SJCRH30 (cell line): Measurements from ENCODE around the gene ZSCAN5A. TPM values are rescaled to one million over a fixed set of nuclear protein-coding genes. Genes with fewer than 3 reads are reported as not detected.
"Not testable (repeated sequence)": the region's sequence is repeated elsewhere in the genome, so short reads cannot be mapped to it uniquely, and the experiment has no call there.

ENCODE experiments used
- DNase-seq, 2 experiments: peaks; one replicate each; pipeline ENCODE4 v3.0.0-alpha.2; 2015 to 2020
- H3K27ac ChIP-seq: fragments of 250-450 bp; sonication (Bioruptor Pico); 2 replicates; pipeline ENCODE4 v1.5.1; 2020; ENCODE audit warnings: mild to moderate bottlenecking, moderate library complexity
- H3K27me3 ChIP-seq: fragments of 250-450 bp; sonication (Bioruptor Pico); 2 replicates; pipeline ENCODE4 v1.5.1; 2020; ENCODE audit warnings: mild to moderate bottlenecking, moderate library complexity
- H3K36me3 ChIP-seq: fragments of 250-450 bp; sonication (Bioruptor Pico); 2 replicates; pipeline ENCODE4 v1.5.1; 2020; ENCODE audit warnings: mild to moderate bottlenecking, moderate library complexity
- H3K4me1 ChIP-seq: fragments of 250-450 bp; sonication (Bioruptor Pico); 2 replicates; pipeline ENCODE4 v1.5.1; 2020; ENCODE audit warnings: mild to moderate bottlenecking, moderate library complexity
- H3K4me3 ChIP-seq: fragments of 250-450 bp; sonication (Bioruptor Pico); 2 replicates; pipeline ENCODE4 v1.5.1; 2020; ENCODE audit warnings: mild to moderate bottlenecking, moderate library complexity
- H3K9me3 ChIP-seq: fragments of 250-450 bp; sonication (Bioruptor Pico); replicated peaks from 2 replicates; pipeline ENCODE4 v1.5.1; 2020; ENCODE audit warnings: mild to moderate bottlenecking, moderate library complexity
- total RNA-seq: library from RNA; depleted of rRNA; stranded (reverse); fragments of >200 nt; shearing (Covaris generic); gene quantifications from 2 replicates; pipeline ENCODE4 v1.2.3, GENCODE V29; 2014

Gene ZSCAN5A
- total RNA-seq, 1 experiment from 2014 or later = 7.8 TPM

- H3K4me1 ChIP-seq = no peaks in the 10 kb centered on the region
These were observed 92.8 kb downstream of the ZSCAN5A start for GRCh38 chr19:56221851-56222250.

GRCh38 chr19:56221442-56221841 lies 93.2 kb downstream of the ZSCAN5A start:
- H3K9me3 ChIP-seq, DNase-seq, H3K36me3 ChIP-seq: not testable (repeated sequence)

More at GRCh38 chr19:56221851-56222250, 92.8 kb downstream of the ZSCAN5A start:
- H3K36me3 ChIP-seq = no peaks in the 10 kb centered on the region
- H3K27ac ChIP-seq = no peak overlapping the region
- no peak for DNase-seq
- H3K9me3 ChIP-seq = no peaks in the 10 kb centered on the region
- no peaks in the 10 kb centered on the region for H3K27me3 ChIP-seq
- no peak overlapping the region for H3K4me3 ChIP-seq

GRCh38 chr19:56218961-56219360 lies 95.7 kb downstream of the ZSCAN5A start:
- Histone ChIP-seq H3K4me3 (no peak overlapping the region), H3K27me3 (no peaks in the 10 kb centered on the region), H3K27ac (no peak overlapping the region), H3K4me1 (no peaks in the 10 kb centered on the region), H3K9me3 (no peaks in the 10 kb centered on the region), H3K36me3 (no peaks in the 10 kb centered on the region)
- DNase-seq = no peak

More at GRCh38 chr19:56221442-56221841, 93.2 kb downstream of the ZSCAN5A start:
- H3K4me1 ChIP-seq, H3K27me3 ChIP-seq, H3K27ac ChIP-seq, H3K4me3 ChIP-seq: not testable (repeated sequence)

GRCh38 chr19:56217039-56217949 lies 97.3 kb downstream of the ZSCAN5A start:
- no peaks in the 10 kb centered on the region for H3K36me3 ChIP-seq
- H3K27ac ChIP-seq = no peak overlapping the region
- H3K9me3 ChIP-seq = no peaks in the 10 kb centered on the region
- no peaks in the 10 kb centered on the region for H3K4me1 ChIP-seq
- H3K4me3 ChIP-seq = no peak overlapping the region
- no peaks in the 10 kb centered on the region for H3K27me3 ChIP-seq
- no peak for DNase-seq

- H3K4me1 ChIP-seq = no peaks in the 10 kb centered on the region
- H3K27ac ChIP-seq = no peak overlapping the region
- no peak overlapping the region for H3K4me3 ChIP-seq
- no peaks in the 10 kb centered on the region for H3K36me3 ChIP-seq
- DNase-seq = no peak
- no peaks in the 10 kb centered on the region for H3K9me3 ChIP-seq
- H3K27me3 ChIP-seq = no peaks in the 10 kb centered on the region
These were observed 102.9 kb downstream of the ZSCAN5A start for GRCh38 chr19:56211718-56212117.

GRCh38 chr19:56210036-56210435 lies 104.6 kb downstream of the ZSCAN5A start:
- H3K4me1 ChIP-seq = not testable (repeated sequence)

GRCh38 chr19:56209091-56209490 lies 105.5 kb downstream of the ZSCAN5A start:
- no peak for DNase-seq
- Histone ChIP-seq H3K4me1 (no peaks in the 10 kb centered on the region), H3K36me3 (no peaks in the 10 kb centered on the region), H3K27ac (no peak overlapping the region), H3K9me3 (no peaks in the 10 kb centered on the region), H3K4me3 (no peak overlapping the region), H3K27me3 (no peaks in the 10 kb centered on the region)

More at GRCh38 chr19:56210036-56210435, 104.6 kb downstream of the ZSCAN5A start:
- not testable (repeated sequence) for DNase-seq, H3K9me3 ChIP-seq, H3K27me3 ChIP-seq, H3K4me3 ChIP-seq, H3K27ac ChIP-seq, H3K36me3 ChIP-seq

GRCh38 chr19:56207581-56207980 lies 107.1 kb downstream of the ZSCAN5A start:
- not testable (repeated sequence) for H3K4me1 ChIP-seq, DNase-seq, H3K9me3 ChIP-seq, H3K27ac ChIP-seq, H3K27me3 ChIP-seq, H3K4me3 ChIP-seq, H3K36me3 ChIP-seq

GRCh38 chr19:56201973-56202372 lies 112.7 kb downstream of the ZSCAN5A start, which contains the start of gene ZSCAN5C:
Gene ZSCAN5C (plus strand): TSS chr19:56202273. CDS start chr19:56205914, 3,641 bp downstream.
- H3K4me3 ChIP-seq = no peak within 1 kb of the TSS
- H3K4me1 ChIP-seq = no peaks in the 10 kb centered on the region
- H3K27me3 ChIP-seq = no peaks in the 10 kb centered on the region
- DNase-seq = no peak
- H3K36me3 ChIP-seq = no peaks in the 10 kb centered on the region
- no peaks in the 10 kb centered on the region for H3K9me3 ChIP-seq
- H3K27ac ChIP-seq = no peak within 1 kb of the TSS

GRCh38 chr19:56199687-56200086 lies 115.0 kb downstream of the ZSCAN5A start:
- no peak overlapping the region for H3K27ac ChIP-seq
- H3K9me3 ChIP-seq = no peaks in the 10 kb centered on the region
- no peaks in the 10 kb centered on the region for H3K4me1 ChIP-seq
- no peak for DNase-seq
- H3K36me3 ChIP-seq = no peaks in the 10 kb centered on the region
- H3K4me3 ChIP-seq = no peak overlapping the region
- no peaks in the 10 kb centered on the region for H3K27me3 ChIP-seq

- H3K9me3 ChIP-seq, DNase-seq, H3K4me1 ChIP-seq, H3K27me3 ChIP-seq, H3K27ac ChIP-seq, H3K36me3 ChIP-seq, H3K4me3 ChIP-seq: not testable (repeated sequence)
These were observed 117.0 kb downstream of the ZSCAN5A start, which contains the start of gene ZSCAN5B for GRCh38 chr19:56197646-56198045. Gene ZSCAN5B (minus strand): TSS chr19:56197783. CDS start chr19:56193052, 4,731 bp downstream.

GRCh38 chr19:56193981-56194640 lies 120.5 kb downstream of the ZSCAN5A start:
- Histone ChIP-seq H3K4me1 (no peaks in the 10 kb centered on the region), H3K36me3 (no peaks in the 10 kb centered on the region), H3K9me3 (no peaks in the 10 kb centered on the region), H3K27ac (no peak overlapping the region), H3K27me3 (no peaks in the 10 kb centered on the region), H3K4me3 (no peak overlapping the region)
- no peak for DNase-seq

- Histone ChIP-seq H3K36me3 (no peaks in the 10 kb centered on the region), H3K27me3 (no peaks in the 10 kb centered on the region), H3K27ac (no peak overlapping the region), H3K4me3 (no peak overlapping the region), H3K4me1 (no peaks in the 10 kb centered on the region), H3K9me3 (no peaks in the 10 kb centered on the region)
- DNase-seq = no peak
These were observed 122.9 kb downstream of the ZSCAN5A start for GRCh38 chr19:56191711-56192110.

- H3K36me3 ChIP-seq = no peaks in the 10 kb centered on the region
- no peaks in the 10 kb centered on the region for H3K9me3 ChIP-seq
- no peaks in the 10 kb centered on the region for H3K27me3 ChIP-seq
- no peak overlapping the region for H3K27ac ChIP-seq
- no peak for DNase-seq
- no peak overlapping the region for H3K4me3 ChIP-seq
- H3K4me1 ChIP-seq = no peaks in the 10 kb centered on the region
These were observed 123.5 kb downstream of the ZSCAN5A start for GRCh38 chr19:56191115-56191514.

GRCh38 chr19:56189785-56190184 lies 124.9 kb downstream of the ZSCAN5A start:
- Histone ChIP-seq H3K4me1 (no peaks in the 10 kb centered on the region), H3K27me3 (no peaks in the 10 kb centered on the region), H3K4me3 (no peak overlapping the region), H3K27ac (no peak overlapping the region), H3K36me3 (no peaks in the 10 kb centered on the region), H3K9me3 (no peaks in the 10 kb centered on the region)
- no peak for DNase-seq
